Breast epithelium (tissue), 4 donors: ENCODE results near the gene MACROD2. TPM values are rescaled to one million over a fixed set of nuclear protein-coding genes. Genes with fewer than 3 reads are reported as not detected.
A peak's percentile ranks its signal among the peaks of the same experiment; 100 is the strongest.

Experiments used
- DNase-seq, 2 donors: peaks; one replicate each; pipeline ENCODE4 v3.0.0-alpha.2; 2019; ENCODE audit warnings: low spot score in 2 of 2
- H3K27ac ChIP-seq, 2 donors: fragments of 200-600 bp; sonication (generic) in 1 of 2; one replicate each; pipeline ENCODE4 v1.5.1; 2016 to 2019; ENCODE audit warnings: mild to moderate bottlenecking in 1 of 2
- H3K27me3 ChIP-seq, 2 donors: fragments of 200-600 bp; sonication (generic) in 1 of 2; one replicate each; pipeline versions ENCODE4 v1.5.1 to v1.6.0; 2017 to 2019; ENCODE audit warnings: control low read depth in 1 of 2, mild to moderate bottlenecking in 1 of 2
- H3K36me3 ChIP-seq: fragments of 200-600 bp; one replicate; pipeline ENCODE4 v1.5.1; 2019
- H3K4me1 ChIP-seq, 2 donors: fragments of 200-600 bp; sonication (generic); one replicate each; pipeline ENCODE4 v1.5.1; 2016 to 2019; ENCODE audit warnings: control low read depth in 1 of 2
- H3K4me3 ChIP-seq, 3 donors: fragments of 200-600 bp; sonication (generic); 1 replicate in 2 of 3; 2 replicates in 1 of 3; pipeline ENCODE4 v1.5.1; 2016 to 2019; ENCODE audit warnings: mild to moderate bottlenecking in 3 of 3, moderate library complexity in 2 of 3
- H3K9me3 ChIP-seq, 2 donors: fragments of 200-600 bp; sonication (generic) in 1 of 2; one replicate each; pipeline ENCODE4 v1.5.1; 2016 to 2019; ENCODE audit warnings: control low read depth in 1 of 2
- POLR2A ChIP-seq: fragments of 450-650 bp; IDR thresholded peaks from one replicate; pipeline ENCODE4 v1.6.1; 2016; ENCODE audit warnings: antibody characterized with exemption, mild to moderate bottlenecking, moderate library complexity
- POLR2AphosphoS5 ChIP-seq, 3 donors: sonication (generic); formaldehyde crosslinking; IDR thresholded peaks; one replicate each; pipeline ENCODE4 v1.6.1; 2017; ENCODE audit warnings: antibody characterized with exemption in 3 of 3
- intact Hi-C: fragments of 100-400 bp; cut with DNase I; formaldehyde crosslinking; loops from one replicate; pipeline ENCODE4 v1.15.1; 2023; ENCODE audit warnings: low total_unique reads
- total RNA-seq, 3 donors: library from RNA; depleted of rRNA; stranded (reverse); fragments of >200 nt; gene quantifications; one replicate each; pipeline ENCODE4 v1.1.0, GENCODE V29; 2016
- TF ChIP-seq, protein P1 (sequence below), 3 donors: fragments of 450-650 bp; IDR thresholded peaks; one replicate each; pipeline ENCODE4 v1.5.1; 2016 to 2017; ENCODE audit warnings: antibody characterized with exemption in 3 of 3, mild to moderate bottlenecking in 3 of 3, moderate library complexity in 3 of 3

Gene MACROD2
- total RNA-seq, 3 donors from 2014 or later, result 6.7 to 26.8 (median 8.8) TPM

DNA sequence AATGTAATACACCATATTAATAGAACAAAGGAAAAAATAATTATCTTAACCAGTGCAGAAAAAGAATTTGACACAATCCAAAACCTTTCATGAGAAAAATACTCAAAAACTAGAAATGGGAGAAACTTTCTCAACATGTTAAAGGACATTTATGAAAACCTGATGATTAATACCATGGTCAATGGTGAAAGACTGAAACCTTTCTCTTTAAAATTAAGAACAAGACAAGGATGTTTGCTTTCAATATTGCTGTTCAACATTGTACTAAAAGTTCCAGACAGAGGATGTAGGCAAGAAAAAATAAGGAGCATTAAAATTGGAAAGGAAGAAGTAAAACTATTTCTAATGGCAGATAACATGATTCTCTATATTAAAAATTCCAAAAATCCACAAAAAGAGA lies 1323.4 kb downstream of the MACROD2 start:
- Histone ChIP-seq H3K4me3 (no peak overlapping the region), H3K27ac (no peak overlapping the region), H3K36me3 (no peaks in the 10 kb centered on the region), H3K9me3 (no peaks in the 10 kb centered on the region), H3K27me3 (no peaks in the 10 kb centered on the region), H3K4me1 (no peaks in the 10 kb centered on the region)
- DNase-seq, result no peak
- TF ChIP-seq, protein P1, sequence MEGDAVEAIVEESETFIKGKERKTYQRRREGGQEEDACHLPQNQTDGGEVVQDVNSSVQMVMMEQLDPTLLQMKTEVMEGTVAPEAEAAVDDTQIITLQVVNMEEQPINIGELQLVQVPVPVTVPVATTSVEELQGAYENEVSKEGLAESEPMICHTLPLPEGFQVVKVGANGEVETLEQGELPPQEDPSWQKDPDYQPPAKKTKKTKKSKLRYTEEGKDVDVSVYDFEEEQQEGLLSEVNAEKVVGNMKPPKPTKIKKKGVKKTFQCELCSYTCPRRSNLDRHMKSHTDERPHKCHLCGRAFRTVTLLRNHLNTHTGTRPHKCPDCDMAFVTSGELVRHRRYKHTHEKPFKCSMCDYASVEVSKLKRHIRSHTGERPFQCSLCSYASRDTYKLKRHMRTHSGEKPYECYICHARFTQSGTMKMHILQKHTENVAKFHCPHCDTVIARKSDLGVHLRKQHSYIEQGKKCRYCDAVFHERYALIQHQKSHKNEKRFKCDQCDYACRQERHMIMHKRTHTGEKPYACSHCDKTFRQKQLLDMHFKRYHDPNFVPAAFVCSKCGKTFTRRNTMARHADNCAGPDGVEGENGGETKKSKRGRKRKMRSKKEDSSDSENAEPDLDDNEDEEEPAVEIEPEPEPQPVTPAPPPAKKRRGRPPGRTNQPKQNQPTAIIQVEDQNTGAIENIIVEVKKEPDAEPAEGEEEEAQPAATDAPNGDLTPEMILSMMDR (IDR thresholded peaks at IDR 0.05), result no peak
- no peak for TF ChIP-seq POLR2A
- TF ChIP-seq POLR2AphosphoS5 (IDR thresholded peaks at IDR 0.05), result no peak
- intact Hi-C loops, result no loop called here

DNA sequence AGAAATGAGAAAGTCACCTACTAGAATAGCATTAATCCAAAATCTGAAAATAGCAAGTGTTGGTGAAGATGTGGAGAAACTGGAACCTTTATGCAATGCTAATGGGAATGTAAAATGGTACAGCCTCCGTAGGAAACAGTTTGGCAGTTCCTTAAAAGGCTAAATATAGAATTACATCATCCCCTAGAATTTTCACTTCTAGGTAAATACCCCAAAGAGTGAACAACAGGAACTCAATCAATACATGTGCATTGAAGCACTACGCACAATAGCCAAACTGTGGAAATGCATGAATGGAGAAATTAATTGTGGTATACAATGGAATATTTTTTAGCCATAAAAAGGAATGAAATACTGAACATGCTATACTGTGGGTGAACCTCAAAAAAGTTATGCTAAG lies 1324.1 kb downstream of the MACROD2 start:
- intact Hi-C loops, result no loop called here
- H3K4me3 ChIP-seq, result no peak overlapping the region
- DNase-seq, result no peak
- H3K9me3 ChIP-seq, result no peaks in the 10 kb centered on the region
- no peaks in the 10 kb centered on the region for H3K27me3 ChIP-seq
- no peaks in the 10 kb centered on the region for H3K4me1 ChIP-seq
- TF ChIP-seq POLR2AphosphoS5 (IDR thresholded peaks at IDR 0.05) (no peak), POLR2A (no peak)
- TF ChIP-seq, protein P1 (IDR thresholded peaks at IDR 0.05), result no peak
- H3K27ac ChIP-seq, result no peak overlapping the region
- no peaks in the 10 kb centered on the region for H3K36me3 ChIP-seq

DNA sequence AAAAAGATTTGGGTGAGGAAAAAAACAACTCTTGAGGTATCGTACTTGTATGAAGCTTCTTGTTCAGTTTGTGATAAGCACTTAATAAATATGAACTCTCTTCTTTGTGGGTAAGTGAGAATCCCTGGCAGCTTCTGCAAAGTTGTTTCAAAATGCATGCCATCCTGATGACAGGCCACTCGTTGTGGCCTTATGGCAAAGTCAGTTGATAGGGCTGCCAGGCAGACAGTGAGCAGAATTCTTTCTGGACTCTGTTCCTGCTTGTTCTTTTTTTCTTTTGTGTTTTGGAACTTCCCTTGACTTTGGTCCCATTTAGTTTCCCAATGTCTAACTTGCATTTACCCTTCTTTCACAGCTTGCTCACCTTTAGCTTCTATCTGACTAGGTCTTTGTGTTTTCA lies 1325.6 kb downstream of the MACROD2 start:
- intact Hi-C loops, result no loop called here
- H3K4me3 ChIP-seq, result no peak overlapping the region

DNA sequence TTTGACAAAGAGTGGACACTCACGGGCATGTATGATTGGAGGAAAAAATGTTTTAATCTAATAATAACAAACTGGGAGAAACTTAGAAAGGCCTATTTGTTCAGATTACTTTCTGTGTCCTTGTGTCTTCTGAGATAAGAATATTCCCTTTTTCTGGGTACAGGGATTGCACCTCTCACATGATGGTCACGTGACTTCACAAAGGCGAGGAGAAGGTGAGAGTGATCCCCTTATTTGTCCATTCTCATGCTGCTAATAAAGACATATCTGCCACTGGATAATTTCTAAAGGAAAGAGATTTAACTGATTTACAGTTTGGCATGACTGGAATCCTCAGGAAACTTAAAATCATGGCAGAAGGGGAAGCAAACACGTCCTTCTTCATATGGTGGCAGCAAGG lies 1331.8 kb downstream of the MACROD2 start:
- intact Hi-C loops, result no loop called here
- Histone ChIP-seq H3K27ac (peak overlapping the region in 1 of 2 donors; percentile 27), H3K36me3 (no peaks in the 10 kb centered on the region), H3K4me1 (no peaks in the 10 kb centered on the region), H3K4me3 (no peak overlapping the region), H3K27me3 (no peaks in the 10 kb centered on the region), H3K9me3 (no peaks in the 10 kb centered on the region)
- TF ChIP-seq, protein P1 (IDR thresholded peaks at IDR 0.05), result no peak
- no peak for TF ChIP-seq POLR2A
- TF ChIP-seq POLR2AphosphoS5 (IDR thresholded peaks at IDR 0.05), result no peak
- DNase-seq, result no peak

More for the DNA sequence above, 1325.6 kb downstream of the MACROD2 start:
- DNase-seq, result peak in 1 of 2 donors; percentile 72
- Histone ChIP-seq H3K4me1 (no peaks in the 10 kb centered on the region), H3K36me3 (no peaks in the 10 kb centered on the region), H3K27me3 (no peaks in the 10 kb centered on the region), H3K27ac (peak overlapping the region; percentile 60 to 72), H3K9me3 (no peaks in the 10 kb centered on the region)
- TF ChIP-seq, protein P1 (IDR thresholded peaks at IDR 0.05), result no peak
- TF ChIP-seq POLR2A (no peak), POLR2AphosphoS5 (IDR thresholded peaks at IDR 0.05) (no peak)

DNA sequence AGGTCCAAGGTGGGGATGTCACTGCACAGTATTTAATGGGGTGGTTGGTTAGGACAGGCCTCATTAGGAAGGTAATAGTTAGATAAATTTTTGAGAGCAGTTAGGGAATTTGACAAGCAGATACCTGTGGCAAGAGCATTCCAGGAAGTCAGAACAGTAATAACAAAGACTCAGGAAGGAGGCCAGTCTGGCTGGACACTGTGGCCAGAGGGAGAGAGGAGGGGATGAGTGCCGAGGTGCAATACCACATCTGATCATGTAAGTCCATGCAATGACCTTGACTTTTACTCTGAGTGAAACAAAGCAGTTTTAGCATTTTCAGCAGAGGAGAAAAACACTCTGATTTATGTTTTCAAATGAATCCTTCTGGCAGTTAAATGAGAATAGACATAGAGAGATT lies 1332.8 kb downstream of the MACROD2 start:
- Histone ChIP-seq H3K27ac (peak overlapping the region in 1 of 2 donors; percentile 4), H3K4me1 (no peaks in the 10 kb centered on the region), H3K4me3 (no peak overlapping the region), H3K27me3 (no peaks in the 10 kb centered on the region), H3K9me3 (no peaks in the 10 kb centered on the region), H3K36me3 (no peaks in the 10 kb centered on the region)
- no peak for TF ChIP-seq POLR2AphosphoS5 (IDR thresholded peaks at IDR 0.05)
- intact Hi-C loops, result no loop called here
- DNase-seq, result peak in 1 of 2 donors; percentile 26

DNA sequence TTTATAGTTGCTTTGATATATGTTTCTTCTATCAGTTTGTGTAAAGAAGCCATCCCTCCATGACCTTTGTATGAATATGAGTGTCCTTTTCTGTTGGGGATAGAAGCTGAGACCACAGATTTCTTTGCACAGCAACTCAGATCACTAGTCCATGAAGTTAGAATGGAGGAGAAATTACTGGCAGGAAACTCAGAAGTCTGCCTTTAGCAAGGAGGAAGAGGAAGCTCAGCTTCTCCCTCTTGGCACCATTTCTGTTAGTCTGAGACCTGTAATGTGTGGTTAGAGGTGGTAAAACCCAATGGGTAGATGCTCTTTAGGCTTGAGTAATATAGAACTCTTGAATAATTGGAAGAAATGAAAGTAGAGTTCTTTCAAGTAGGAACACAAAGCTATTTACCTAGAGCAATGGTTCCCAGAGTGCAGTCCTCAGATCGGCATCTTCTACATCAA lies 1337.4 kb downstream of the MACROD2 start:
- no peaks in the 10 kb centered on the region for H3K36me3 ChIP-seq
- no peak for TF ChIP-seq POLR2AphosphoS5 (IDR thresholded peaks at IDR 0.05)
- TF ChIP-seq, protein P1 (IDR thresholded peaks at IDR 0.05), result no peak
- TF ChIP-seq POLR2A, result no peak
- H3K9me3 ChIP-seq, result no peaks in the 10 kb centered on the region
- DNase-seq, result no peak
- no peak overlapping the region for H3K27ac ChIP-seq
- H3K4me3 ChIP-seq, result no peak overlapping the region
- intact Hi-C loops, result no loop called here
- H3K4me1 ChIP-seq, result no peaks in the 10 kb centered on the region
- H3K27me3 ChIP-seq, result no peaks in the 10 kb centered on the region
